22Rv1 (cell line): Measurements from ENCODE around the gene HOXB7.

Experiments
- H3K27ac ChIP-seq: fragments of 450-650 bp; 2 replicates; pipeline ENCODE4 v1.5.1; 2017
- CTCF ChIP-seq: fragments of 450-650 bp; IDR thresholded peaks from 2 replicates; pipeline ENCODE4 v1.5.1; 2017; ENCODE audit warnings: mild to moderate bottlenecking
- ZFX ChIP-seq: fragments of 450-650 bp; IDR thresholded peaks from 2 replicates; pipeline ENCODE4 v1.6.1; 2017; ENCODE audit warnings: antibody characterized with exemption, borderline replicate concordance

Gene HOXB7

GRCh38 chr17:48603959-48604769 is 6.7 kb downstream of the HOXB7 start:
- H3K27ac ChIP-seq = peak overlapping the region; percentile 96
- TF ChIP-seq ZFX = no peak
- no peak for TF ChIP-seq CTCF

GRCh38 chr17:48601539-48602425 is 9.0 kb downstream of the HOXB7 start:
- H3K27ac ChIP-seq = no peak overlapping the region
- no peak for TF ChIP-seq ZFX
- no peak for TF ChIP-seq CTCF

DNA sequence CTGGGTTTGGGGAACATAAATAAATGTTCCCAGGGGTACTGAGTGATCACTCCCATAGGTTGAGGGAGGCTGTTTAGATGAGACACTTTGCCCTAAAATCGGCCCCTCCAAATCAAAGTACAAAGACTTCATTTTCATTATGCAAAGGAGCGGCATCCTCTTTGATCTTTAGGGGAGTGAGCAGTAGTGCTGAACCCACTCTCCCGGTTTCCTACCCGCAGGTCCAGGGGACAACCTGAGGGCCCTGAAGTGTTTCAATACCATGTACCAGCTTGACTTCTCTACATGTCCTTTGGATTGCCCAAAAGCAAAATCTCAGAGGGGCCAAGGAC is 9.6 kb downstream of the HOXB7 start:
- TF ChIP-seq CTCF = no peak
- no peak for TF ChIP-seq ZFX
- 0 out of 2 replicates have a peak overlapping the region, but pooled peaks have one; percentile 12 for H3K27ac ChIP-seq

DNA sequence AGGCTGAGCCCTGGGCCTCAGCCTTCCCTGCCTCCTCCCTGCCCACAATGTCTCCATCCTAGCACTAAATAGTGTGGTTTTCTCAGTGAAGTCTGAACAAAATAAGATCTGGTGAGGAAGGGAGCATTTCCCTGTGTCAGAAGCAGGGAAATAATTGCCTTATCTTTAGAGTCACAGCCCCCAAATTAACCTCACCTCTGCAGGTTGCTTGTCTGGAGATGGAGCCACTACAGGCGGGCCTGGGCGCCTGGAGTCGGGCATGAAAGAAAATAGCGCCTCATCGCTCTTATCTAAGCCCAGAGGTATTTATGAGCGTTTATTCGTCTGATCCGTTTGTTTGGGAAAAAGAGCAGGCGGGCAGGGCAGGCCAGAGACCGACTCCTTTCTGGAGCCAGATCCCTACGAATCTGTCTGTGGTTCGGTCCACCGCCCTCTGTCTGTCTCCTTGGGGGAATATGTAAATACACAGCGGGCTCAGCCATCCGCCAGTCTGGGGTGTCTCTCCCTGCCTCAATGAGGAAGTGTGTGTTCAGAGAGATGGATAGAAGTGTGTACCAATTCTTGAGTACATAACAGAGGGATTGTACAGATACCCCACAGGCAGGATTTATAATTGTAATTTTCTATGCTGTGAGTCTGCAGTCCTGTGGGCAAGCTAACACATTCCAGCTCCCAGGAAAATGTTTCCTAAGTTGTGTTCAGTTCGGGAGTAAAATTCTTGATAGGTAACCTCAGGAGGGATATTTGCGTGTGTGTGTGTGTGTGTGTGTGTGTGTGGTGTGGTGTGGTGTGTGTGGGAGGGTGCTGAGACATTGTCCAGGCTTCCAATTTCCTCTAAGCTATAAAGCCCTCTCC is 10.3 kb downstream of the HOXB7 start:
- TF ChIP-seq ZFX (no peak), CTCF (no peak)

DNA sequence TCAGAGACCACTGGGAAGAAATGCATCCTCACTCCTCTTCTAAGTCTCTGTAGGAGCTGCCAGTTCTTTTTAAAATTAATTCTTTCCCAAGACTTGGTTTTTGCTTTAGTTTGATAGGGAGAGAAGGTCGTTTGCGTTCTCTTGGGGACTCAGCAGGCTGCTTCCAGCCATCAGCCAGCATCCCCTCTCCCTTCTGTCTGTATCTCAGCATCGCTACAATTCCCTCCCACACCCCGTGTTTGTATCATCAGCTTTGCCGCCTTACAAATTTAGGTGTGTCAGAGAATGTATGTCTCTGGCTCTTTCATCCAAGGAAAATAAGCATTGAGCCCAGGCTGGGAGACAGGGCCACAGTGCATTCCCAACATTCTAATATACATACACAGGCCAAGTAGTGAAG is 11.5 kb downstream of the HOXB7 start:
- TF ChIP-seq CTCF (no peak), ZFX (no peak)
- 0 out of 2 replicates have a peak overlapping the region, but pooled peaks have one; percentile 12 for H3K27ac ChIP-seq

More for the DNA sequence above, 10.3 kb downstream of the HOXB7 start:
- 0 out of 2 replicates have a peak overlapping the region, but pooled peaks have one; percentile 12 for H3K27ac ChIP-seq

DNA sequence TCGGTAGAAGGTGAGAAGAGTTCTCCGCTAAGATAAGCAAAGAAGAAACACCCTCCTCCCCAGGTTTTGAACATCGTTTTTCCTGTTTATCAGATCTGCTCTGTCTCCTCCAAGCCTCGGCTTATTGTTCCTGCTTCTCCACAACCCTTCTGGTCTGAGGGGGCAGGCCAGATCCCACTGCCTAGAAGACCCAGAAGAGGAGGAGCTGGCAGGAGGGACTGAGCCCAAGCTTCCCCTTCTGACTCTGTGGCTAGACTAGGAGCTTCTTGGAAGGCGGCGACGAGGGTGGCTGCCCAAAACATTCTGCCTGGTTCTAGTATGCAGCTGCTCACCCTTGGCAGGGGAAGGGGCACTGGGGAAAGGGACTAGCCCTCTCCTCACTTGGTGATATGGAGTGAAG is 12.1 kb downstream of the HOXB7 start:
- H3K27ac ChIP-seq = no peak overlapping the region
- TF ChIP-seq ZFX (no peak), CTCF (no peak)
